ENCODE data around the gene IMMP1L. TPM values are rescaled to one million over a fixed set of nuclear protein-coding genes. Genes with fewer than 3 reads are reported as not detected.

Gene IMMP1L
- total RNA-seq, 1 donor from 2014 or later: 26.2 TPM

DNA sequence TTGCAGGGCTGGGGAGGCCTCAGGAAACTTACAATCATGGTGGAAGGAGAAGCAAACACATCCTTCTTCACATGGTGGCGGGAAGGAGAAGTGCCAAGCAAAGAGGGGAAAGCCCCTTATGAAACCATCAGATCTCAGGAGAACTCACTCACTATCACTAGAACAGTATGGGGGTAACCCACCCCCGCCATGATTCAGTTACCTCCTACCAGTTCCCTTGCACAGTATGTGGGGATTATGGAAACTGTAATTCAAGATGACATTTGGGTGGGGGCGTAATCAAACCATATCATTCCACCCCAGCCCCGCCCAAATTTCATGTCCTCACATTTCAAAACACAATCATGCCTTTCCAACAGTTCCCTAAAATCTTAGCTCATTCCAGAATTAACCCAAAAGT is 16.2 kb downstream of the IMMP1L start:
- DNase-seq (ENCODE audit: low read depth): no peak
- TF ChIP-seq, protein P1, sequence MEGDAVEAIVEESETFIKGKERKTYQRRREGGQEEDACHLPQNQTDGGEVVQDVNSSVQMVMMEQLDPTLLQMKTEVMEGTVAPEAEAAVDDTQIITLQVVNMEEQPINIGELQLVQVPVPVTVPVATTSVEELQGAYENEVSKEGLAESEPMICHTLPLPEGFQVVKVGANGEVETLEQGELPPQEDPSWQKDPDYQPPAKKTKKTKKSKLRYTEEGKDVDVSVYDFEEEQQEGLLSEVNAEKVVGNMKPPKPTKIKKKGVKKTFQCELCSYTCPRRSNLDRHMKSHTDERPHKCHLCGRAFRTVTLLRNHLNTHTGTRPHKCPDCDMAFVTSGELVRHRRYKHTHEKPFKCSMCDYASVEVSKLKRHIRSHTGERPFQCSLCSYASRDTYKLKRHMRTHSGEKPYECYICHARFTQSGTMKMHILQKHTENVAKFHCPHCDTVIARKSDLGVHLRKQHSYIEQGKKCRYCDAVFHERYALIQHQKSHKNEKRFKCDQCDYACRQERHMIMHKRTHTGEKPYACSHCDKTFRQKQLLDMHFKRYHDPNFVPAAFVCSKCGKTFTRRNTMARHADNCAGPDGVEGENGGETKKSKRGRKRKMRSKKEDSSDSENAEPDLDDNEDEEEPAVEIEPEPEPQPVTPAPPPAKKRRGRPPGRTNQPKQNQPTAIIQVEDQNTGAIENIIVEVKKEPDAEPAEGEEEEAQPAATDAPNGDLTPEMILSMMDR (conservative IDR thresholded peaks at IDR 0.05; ENCODE audit: low read depth, low read length): no peak
- no peak overlapping the region for H3K4me3 ChIP-seq (ENCODE audit: low read depth, low read length)

DNA sequence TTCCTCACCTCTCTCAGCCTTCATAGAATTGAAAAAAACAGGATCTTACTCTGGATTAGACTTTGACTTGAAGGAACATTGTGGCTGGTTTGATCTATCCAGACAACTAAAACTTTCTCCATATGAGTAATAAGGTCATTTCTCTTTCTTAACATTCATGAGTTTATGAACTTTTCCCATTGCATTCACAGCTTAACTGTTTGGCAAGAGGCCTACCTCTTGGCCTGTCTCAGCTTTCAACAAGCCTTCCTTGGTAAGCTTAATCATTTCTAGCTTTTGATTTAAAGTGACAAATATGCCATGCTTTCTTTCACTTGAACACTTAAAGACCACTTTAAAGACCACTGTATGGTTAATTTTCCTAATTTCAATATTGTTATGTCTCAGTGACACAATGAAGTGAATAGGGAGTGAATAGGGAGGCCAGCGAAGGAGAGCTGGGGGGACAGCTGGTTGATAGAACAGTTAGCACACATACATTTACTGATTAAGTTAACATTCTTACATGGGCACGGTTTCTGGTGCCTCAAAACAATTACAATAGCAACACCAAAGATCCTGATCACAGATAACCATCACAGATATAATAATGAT is 17.0 kb downstream of the IMMP1L start:
- TF ChIP-seq, protein P1 (conservative IDR thresholded peaks at IDR 0.05; ENCODE audit: low read depth, low read length): no peak
- DNase-seq (ENCODE audit: low read depth): no peak
- no peak overlapping the region for H3K4me3 ChIP-seq (ENCODE audit: low read depth, low read length)

DNA sequence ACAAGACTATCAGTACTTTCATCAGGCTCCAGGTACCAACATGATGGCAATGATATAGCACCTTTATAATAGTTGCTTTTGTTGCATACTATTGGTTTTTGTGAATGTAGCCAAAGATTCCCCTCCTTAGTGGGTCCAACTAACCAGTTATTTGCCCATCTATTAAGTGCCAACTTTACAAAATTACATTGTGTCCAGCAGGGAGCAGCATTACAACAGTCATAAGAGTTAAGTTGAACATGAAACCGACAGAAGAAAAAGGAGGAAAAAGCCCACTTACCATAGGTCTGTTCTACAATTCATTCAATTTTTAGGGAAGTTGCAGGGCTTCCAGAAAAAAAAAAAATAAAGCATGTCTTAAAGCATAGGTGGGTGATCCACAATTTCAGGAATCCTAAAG is 21.6 kb downstream of the IMMP1L start:
- DNase-seq (ENCODE audit: low read depth): no peak
- H3K4me3 ChIP-seq (ENCODE audit: low read depth, low read length): no peak overlapping the region
- TF ChIP-seq, protein P1 (conservative IDR thresholded peaks at IDR 0.05; ENCODE audit: low read depth, low read length): peak; percentile 63

DNA sequence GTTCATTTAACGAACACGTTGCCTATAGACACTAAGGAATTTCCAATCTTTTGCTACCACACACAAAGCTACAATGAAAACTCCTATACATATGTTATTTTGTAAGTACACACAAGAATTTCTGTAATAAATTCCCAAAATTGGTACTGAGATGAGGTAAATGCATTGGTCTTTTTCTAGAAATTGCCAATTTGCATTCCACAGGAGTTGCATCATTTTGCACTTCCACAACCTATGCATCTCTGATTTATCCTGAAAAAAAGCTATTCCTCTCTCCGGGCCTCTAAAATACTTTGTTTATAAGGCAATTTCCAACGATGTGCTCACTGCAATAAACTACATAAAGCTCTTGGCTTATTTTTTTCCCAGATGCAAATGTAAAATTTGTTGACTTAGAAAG is 24.9 kb downstream of the IMMP1L start:
- no peak for DNase-seq (ENCODE audit: low read depth)

DNA sequence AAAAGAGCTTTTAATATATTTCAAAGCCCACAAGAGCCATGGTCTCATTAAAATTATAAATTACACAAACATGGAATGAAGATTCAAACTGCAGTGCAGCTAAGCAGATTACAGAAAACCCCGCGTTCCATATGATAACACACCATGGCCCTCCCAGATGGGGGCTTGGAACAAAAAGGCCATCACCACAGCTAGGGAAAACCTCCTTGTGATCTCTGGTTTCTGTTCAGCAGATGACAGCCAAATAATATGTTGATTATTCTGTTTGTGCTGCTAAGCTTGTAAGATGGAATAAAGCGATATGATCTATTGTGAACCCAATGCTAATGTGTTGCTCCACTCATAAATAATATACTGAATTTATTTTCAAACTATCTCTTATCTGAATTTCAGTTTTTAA is 28.5 kb downstream of the IMMP1L start:
- TF ChIP-seq, protein P1 (conservative IDR thresholded peaks at IDR 0.05; ENCODE audit: low read depth, low read length): no peak
- H3K4me3 ChIP-seq (ENCODE audit: low read depth, low read length): no peak overlapping the region
- DNase-seq (ENCODE audit: low read depth): no peak

More for the DNA sequence above, 24.9 kb downstream of the IMMP1L start:
- H3K4me3 ChIP-seq (ENCODE audit: low read depth, low read length): no peak overlapping the region
- TF ChIP-seq, protein P1 (conservative IDR thresholded peaks at IDR 0.05; ENCODE audit: low read depth, low read length): no peak

DNA sequence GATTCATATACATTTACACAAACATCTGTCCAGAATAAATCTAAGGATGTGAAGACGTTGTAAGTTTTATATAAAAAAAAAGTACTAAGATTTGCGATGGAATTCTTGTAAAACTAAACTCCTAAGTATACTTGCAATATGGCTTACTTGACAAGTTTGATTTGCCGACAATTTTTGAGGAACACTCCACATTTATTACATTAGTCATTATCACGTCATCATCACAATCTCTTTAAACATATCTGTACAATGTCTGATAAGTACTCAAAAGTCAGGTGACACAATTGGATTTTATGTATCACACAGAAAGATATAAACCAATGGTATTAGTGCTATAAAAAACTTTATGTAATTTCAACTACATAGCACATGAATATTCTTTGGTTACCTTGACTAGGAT is 30.4 kb downstream of the IMMP1L start:
- DNase-seq (ENCODE audit: low read depth): no peak
- TF ChIP-seq, protein P1 (conservative IDR thresholded peaks at IDR 0.05; ENCODE audit: low read depth, low read length): no peak
- no peak overlapping the region for H3K4me3 ChIP-seq (ENCODE audit: low read depth, low read length)

DNA sequence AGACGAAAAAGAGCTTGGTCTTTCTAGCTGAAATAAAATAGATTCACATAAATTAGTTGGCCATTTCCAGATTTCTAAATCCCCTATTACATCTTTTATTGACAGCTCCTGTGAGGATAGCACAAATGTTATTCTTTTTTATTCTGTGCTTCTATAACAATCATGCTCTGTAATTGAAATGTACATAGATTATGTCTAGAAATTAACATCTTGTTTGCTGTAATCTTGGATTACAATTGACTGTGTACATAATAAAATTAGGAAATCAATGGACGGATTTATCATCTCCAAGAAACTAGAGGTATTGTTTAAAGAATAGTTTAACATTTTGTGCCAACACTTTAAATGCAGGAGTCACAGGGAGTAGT is 31.2 kb downstream of the IMMP1L start:
- DNase-seq (ENCODE audit: low read depth): no peak
- TF ChIP-seq, protein P1 (conservative IDR thresholded peaks at IDR 0.05; ENCODE audit: low read depth, low read length): no peak
- no peak overlapping the region for H3K4me3 ChIP-seq (ENCODE audit: low read depth, low read length)
